Cardiac fibroblast (primary cell): Measurements from ENCODE around the gene E2F3.

ENCODE experiments used
- DNase-seq, 2 donors: peaks; one replicate each; pipeline versions ENCODE4 v3.0.0 to v3.0.0-alpha.2; 2010; ENCODE audit warnings: low read depth in 2 of 2
- H3K4me3 ChIP-seq, 2 donors: replicated peaks in 1 of 2; 1 replicate in 1 of 2; 2 replicates in 1 of 2; pipeline ENCODE4 v1.5.1; 2011; ENCODE audit warnings: low read depth in 2 of 2, low read length in 2 of 2, mild to moderate bottlenecking in 2 of 2, moderate library complexity in 1 of 2
- TF ChIP-seq, protein P1 (sequence below): IDR thresholded peaks from one replicate; pipeline ENCODE4 v1.5.1; 2011; ENCODE audit warnings: low read depth, mild to moderate bottlenecking, low read length, inconsistent platforms

E2F3 gene

DNA sequence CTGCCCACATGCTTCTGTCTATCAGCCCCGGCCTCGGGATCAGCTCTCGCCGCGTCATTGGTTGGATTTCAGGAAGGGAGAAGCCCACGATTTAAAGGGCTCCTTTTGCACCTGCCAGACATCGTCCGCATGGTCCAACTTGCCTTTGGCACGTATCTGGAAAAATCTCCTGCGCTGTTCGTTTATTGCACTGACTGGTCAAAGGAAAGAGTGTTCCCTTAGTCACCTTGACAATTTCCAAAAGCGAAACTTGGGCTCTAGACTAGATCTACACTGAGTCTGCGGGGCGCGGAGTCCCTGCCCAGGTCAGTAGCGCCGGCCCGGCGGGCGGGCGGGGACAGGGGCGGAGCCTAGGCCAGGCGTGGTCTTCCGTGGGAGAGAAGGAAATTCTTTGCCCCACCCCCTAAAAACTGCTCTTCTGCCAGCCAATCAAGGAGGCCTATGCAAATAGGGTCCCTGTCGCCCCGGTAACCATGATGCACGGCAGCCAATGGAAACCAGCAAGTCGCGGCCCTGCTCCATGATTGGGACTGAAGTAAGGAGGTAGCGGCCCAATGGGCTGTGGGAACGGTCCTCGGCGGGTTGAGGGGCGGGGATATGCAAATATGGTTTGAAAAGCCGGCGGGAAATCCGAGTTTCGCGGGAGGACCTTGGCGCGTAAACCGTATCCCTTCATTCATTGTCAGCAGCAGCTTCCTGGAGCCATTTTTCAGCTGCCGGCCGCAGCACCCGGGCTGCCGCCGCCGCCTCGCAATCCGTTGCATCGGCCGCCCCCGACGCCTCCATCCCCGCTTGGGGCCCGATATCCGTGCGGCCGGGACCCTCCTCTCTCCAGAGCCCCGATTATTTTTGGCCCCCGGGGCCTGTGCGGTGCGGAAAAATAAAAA is at the start of gene E2F3:
E2F3 (plus strand) TSS at position 675 of the 887 bp plus-strand sequence. CDS start 354 bp downstream, outside the sequence.
- peak within 1 kb of the TSS; percentile 73 to 80 for H3K4me3 ChIP-seq
- TF ChIP-seq, protein P1, sequence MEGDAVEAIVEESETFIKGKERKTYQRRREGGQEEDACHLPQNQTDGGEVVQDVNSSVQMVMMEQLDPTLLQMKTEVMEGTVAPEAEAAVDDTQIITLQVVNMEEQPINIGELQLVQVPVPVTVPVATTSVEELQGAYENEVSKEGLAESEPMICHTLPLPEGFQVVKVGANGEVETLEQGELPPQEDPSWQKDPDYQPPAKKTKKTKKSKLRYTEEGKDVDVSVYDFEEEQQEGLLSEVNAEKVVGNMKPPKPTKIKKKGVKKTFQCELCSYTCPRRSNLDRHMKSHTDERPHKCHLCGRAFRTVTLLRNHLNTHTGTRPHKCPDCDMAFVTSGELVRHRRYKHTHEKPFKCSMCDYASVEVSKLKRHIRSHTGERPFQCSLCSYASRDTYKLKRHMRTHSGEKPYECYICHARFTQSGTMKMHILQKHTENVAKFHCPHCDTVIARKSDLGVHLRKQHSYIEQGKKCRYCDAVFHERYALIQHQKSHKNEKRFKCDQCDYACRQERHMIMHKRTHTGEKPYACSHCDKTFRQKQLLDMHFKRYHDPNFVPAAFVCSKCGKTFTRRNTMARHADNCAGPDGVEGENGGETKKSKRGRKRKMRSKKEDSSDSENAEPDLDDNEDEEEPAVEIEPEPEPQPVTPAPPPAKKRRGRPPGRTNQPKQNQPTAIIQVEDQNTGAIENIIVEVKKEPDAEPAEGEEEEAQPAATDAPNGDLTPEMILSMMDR: no peak
- DNase-seq: peak; percentile 100

DNA sequence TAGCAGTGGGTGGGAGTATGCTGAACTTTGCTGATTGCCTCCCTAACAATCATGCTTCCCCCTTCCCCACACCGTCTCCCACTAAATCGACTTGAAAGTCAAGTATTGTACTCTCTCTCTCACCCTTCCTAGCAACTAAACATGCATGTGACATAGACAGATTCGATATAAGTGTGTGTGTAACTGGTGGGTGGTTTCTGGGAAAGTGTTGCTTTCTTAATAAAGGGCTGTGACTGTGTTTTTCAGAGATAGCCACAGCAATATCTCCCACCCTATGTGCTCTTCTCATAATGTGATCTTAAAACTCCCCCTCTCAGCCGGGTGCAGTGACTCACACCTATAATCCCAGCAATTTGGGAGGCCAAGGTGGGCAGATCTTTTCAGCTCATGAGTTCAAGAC is 49.3 kb upstream of the E2F3 start:
- TF ChIP-seq, protein P1: no peak
- no peak for DNase-seq
- H3K4me3 ChIP-seq: no peak overlapping the region

DNA sequence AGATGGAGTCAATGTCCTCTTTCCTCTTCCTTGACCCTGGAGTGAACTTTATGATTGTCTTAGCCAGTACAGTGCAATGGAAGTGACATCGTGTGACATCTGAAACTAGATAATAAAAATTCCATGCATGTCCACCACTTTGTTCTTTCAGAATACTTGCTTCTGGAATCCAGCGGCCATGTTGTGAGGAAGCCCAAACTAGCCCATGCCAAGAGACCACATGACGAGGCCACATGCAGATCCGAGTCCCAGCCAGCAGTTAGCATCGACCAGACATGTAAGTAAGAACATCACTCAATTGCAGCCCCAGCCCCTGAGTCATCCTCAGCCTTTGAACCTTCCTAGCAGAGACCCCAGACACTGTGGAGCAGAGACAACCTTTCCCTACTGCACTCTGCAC is 48.5 kb upstream of the E2F3 start:
- TF ChIP-seq, protein P1: no peak
- no peak overlapping the region for H3K4me3 ChIP-seq
- no peak for DNase-seq

DNA sequence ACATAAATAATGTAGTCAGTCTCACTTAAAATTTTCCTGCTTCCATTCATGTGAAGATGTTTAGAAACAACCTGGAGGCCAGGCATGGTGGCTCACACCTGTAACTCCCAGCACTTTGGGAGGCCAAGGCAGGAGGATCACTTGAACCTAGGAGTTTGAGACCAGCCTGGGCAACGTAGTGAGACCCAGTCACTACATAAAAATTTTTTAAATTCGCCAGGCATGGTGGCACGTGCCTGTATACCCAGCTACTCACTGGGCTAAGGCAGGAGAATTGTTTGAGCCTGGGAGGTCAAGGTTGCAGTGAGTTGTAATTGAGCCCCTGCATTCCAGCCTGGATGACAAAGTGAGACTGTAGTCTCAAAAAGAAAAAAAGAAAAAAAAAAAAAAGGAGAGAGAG is 47.3 kb upstream of the E2F3 start:
- DNase-seq: no peak
- no peak overlapping the region for H3K4me3 ChIP-seq
- TF ChIP-seq, protein P1: no peak

DNA sequence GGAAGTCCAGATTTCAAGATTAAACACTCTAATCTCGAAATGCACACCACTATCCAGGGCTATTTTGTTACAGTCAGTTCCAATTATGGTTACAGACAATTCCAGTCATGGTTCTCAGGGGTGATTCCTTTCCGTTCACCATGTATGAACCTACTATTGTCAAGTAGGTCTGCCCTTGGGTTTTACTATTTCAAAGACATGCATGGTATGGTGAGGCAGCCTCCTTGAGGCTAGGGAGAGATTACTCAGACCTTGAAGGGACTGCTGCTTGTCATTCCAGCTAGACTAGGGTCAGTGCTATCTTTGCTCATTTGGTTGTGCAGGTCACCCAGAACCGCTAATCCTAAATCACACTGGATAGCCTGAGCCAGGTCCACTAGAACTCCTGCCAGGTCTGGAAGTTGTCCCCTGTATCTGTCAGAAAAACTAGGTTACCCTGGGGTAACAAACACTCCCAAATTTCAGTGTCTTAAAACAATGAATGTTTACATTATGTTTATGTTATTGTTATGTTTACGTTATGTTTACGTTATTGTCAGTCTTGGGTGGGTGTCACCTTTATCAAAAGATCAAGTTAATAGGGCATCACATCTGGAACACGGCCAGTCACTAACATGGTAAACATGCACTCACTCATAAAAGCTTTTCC is 41.1 kb upstream of the E2F3 start:
- TF ChIP-seq, protein P1: no peak

DNA sequence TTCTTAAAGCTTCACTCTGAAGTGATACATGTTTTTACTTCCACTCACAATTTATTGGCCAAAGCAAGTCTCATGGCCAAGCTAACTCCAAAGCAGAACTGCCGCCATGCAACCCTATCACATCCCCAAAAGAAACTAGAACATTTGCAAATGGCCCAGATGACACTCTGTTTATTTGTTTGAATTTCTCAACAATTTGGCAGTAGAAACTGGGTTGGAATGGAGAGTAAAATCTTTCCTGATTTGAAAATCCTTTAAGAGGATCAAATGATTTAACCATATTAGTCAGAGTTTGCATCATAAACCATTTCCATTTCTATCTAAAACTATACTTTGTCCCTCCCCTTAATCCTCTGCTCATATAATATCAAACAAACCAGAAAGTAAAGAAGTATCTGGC is 39.1 kb upstream of the E2F3 start:
- TF ChIP-seq, protein P1: no peak
- H3K4me3 ChIP-seq: no peak overlapping the region
- DNase-seq: no peak

More for the DNA sequence above, 41.1 kb upstream of the E2F3 start:
- H3K4me3 ChIP-seq: no peak overlapping the region
- DNase-seq: no peak
